Peyer's patch (tissue), 4 donors: ENCODE data around the gene SPATA6L. TPM values are rescaled to one million over a fixed set of nuclear protein-coding genes. Genes with fewer than 3 reads are reported as not detected.
A peak's percentile ranks its signal among the peaks of the same experiment; 100 is the strongest.
"Not testable (repeated sequence)": the region's sequence is repeated elsewhere in the genome, so short reads cannot be mapped to it uniquely, and the experiment has no call there.

ENCODE experiments used
- DNase-seq, 3 donors: peaks; one replicate each; pipeline ENCODE4 v3.0.0-alpha.2; 2017 to 2019
- H3K27ac ChIP-seq, 4 donors: fragments of 200-600 bp; sonication (generic); one replicate each; pipeline ENCODE4 v1.5.1; 2016 to 2019
- H3K27me3 ChIP-seq, 2 donors: fragments of 200-600 bp; sonication (generic); one replicate each; pipeline ENCODE4 v1.5.1; 2019
- H3K36me3 ChIP-seq, 3 donors: fragments of 200-600 bp; sonication (generic); one replicate each; pipeline ENCODE4 v1.5.1; 2016 to 2019
- H3K4me1 ChIP-seq, 4 donors: fragments of 200-600 bp; sonication (generic); one replicate each; pipeline ENCODE4 v1.5.1; 2016 to 2019
- H3K4me3 ChIP-seq, 4 donors: fragments of 200-600 bp; sonication (generic); 1 replicate in 3 of 4; 2 replicates in 1 of 4; pipeline ENCODE4 v1.5.1; 2016 to 2019; ENCODE audit warnings: mild to moderate bottlenecking in 1 of 4
- H3K9me3 ChIP-seq, 4 donors: fragments of 200-600 bp; sonication (generic); one replicate each; pipeline ENCODE4 v1.5.1; 2016 to 2019; ENCODE audit warnings: mild to moderate bottlenecking in 1 of 4
- CTCF ChIP-seq, 6 experiments: fragments of 450-650 bp in 4 of 6; fragments of 200-600 bp in 2 of 6; sonication (generic) in 1 of 6; IDR thresholded peaks; one replicate each; pipeline ENCODE4 v1.5.1; 2017 to 2019; ENCODE audit warnings: antibody characterized with exemption in 6 of 6, mild to moderate bottlenecking in 3 of 6, moderate library complexity in 1 of 6
- POLR2A ChIP-seq, 2 donors: fragments of 450-650 bp; IDR thresholded peaks; one replicate each; pipeline ENCODE4 v1.5.1; 2017; ENCODE audit warnings: antibody characterized with exemption in 2 of 2, mild to moderate bottlenecking in 2 of 2, moderate library complexity in 2 of 2
- total RNA-seq, 4 donors: library from RNA; depleted of rRNA; stranded (reverse); fragments of >200 nt; gene quantifications; one replicate each; pipeline ENCODE4 v1.1.0, GENCODE V29; 2016

Gene SPATA6L
- total RNA-seq, 4 donors from 2014 or later = 13.4 to 19.0 (median 16.6) TPM

GRCh38 chr9:4615251-4615650 lies 51.0 kb downstream of the SPATA6L start:
- DNase-seq = no peak
- H3K27me3 ChIP-seq = no peaks in the 10 kb centered on the region
- H3K27ac ChIP-seq = no peak overlapping the region
- no peak overlapping the region for H3K4me3 ChIP-seq
- no peak for TF ChIP-seq CTCF (IDR thresholded peaks at IDR 0.05)
- TF ChIP-seq POLR2A (IDR thresholded peaks at IDR 0.05) = no peak
- no peaks in the 10 kb centered on the region for H3K36me3 ChIP-seq
- H3K9me3 ChIP-seq = no peaks in the 10 kb centered on the region
- H3K4me1 ChIP-seq = no peaks in the 10 kb centered on the region

- H3K36me3 ChIP-seq = no peaks in the 10 kb centered on the region
- DNase-seq = no peak
- no peak overlapping the region for H3K27ac ChIP-seq
- no peak overlapping the region for H3K4me3 ChIP-seq
- no peaks in the 10 kb centered on the region for H3K9me3 ChIP-seq
- no peak for TF ChIP-seq POLR2A (IDR thresholded peaks at IDR 0.05)
- TF ChIP-seq CTCF (IDR thresholded peaks at IDR 0.05) = no peak
- no peaks in the 10 kb centered on the region for H3K4me1 ChIP-seq
- H3K27me3 ChIP-seq = no peaks in the 10 kb centered on the region
These were observed 51.7 kb downstream of the SPATA6L start for GRCh38 chr9:4614627-4615026.

- H3K27ac ChIP-seq, H3K4me1 ChIP-seq, H3K27me3 ChIP-seq, H3K9me3 ChIP-seq, H3K4me3 ChIP-seq: not testable (repeated sequence)
- DNase-seq = peak in 2 of 3 donors; percentile 41 to 50
- H3K36me3 ChIP-seq = peaks cover 0 to 16% (median 0%) of the 10 kb centered on the region in 3 donors
These were observed 60.2 kb downstream of the SPATA6L start for GRCh38 chr9:4606033-4606432.

GRCh38 chr9:4604678-4605095 lies 61.6 kb downstream of the SPATA6L start:
- Histone ChIP-seq H3K4me3 (no peak overlapping the region), H3K4me1 (no peaks in the 10 kb centered on the region), H3K27me3 (no peaks in the 10 kb centered on the region), H3K27ac (no peak overlapping the region), H3K36me3 (peaks cover 0 to 16% (median 0%) of the 10 kb centered on the region in 3 donors), H3K9me3 (no peaks in the 10 kb centered on the region)
- DNase-seq = peak in 2 of 3 donors; percentile 75 to 90
- TF ChIP-seq POLR2A (IDR thresholded peaks at IDR 0.05) (no peak), CTCF (IDR thresholded peaks at IDR 0.05) (peak; percentile 52 to 84 (median 82))

- no peaks in the 10 kb centered on the region for H3K4me1 ChIP-seq
- no peak for DNase-seq
These were observed 62.5 kb downstream of the SPATA6L start for GRCh38 chr9:4603830-4604229.

GRCh38 chr9:4600368-4600767 lies 65.9 kb downstream of the SPATA6L start:
- Histone ChIP-seq H3K4me3 (no peak overlapping the region), H3K27ac (no peak overlapping the region), H3K27me3 (no peaks in the 10 kb centered on the region), H3K4me1 (no peaks in the 10 kb centered on the region), H3K9me3 (no peaks in the 10 kb centered on the region), H3K36me3 (peaks cover 0 to 16% (median 0%) of the 10 kb centered on the region in 3 donors)
- DNase-seq = no peak
- TF ChIP-seq POLR2A (IDR thresholded peaks at IDR 0.05) = no peak
- no peak for TF ChIP-seq CTCF (IDR thresholded peaks at IDR 0.05)

More at GRCh38 chr9:4603830-4604229, 62.5 kb downstream of the SPATA6L start:
- TF ChIP-seq CTCF (IDR thresholded peaks at IDR 0.05) = no peak
- TF ChIP-seq POLR2A (IDR thresholded peaks at IDR 0.05) = no peak
- Histone ChIP-seq H3K27me3 (no peaks in the 10 kb centered on the region), H3K27ac (no peak overlapping the region), H3K9me3 (no peaks in the 10 kb centered on the region), H3K4me3 (no peak overlapping the region), H3K36me3 (peaks cover 0 to 16% (median 0%) of the 10 kb centered on the region in 3 donors)
